Astrocyte of the spinal cord (primary cell): ENCODE measurements around the gene ATP13A3.

Experiments
- DNase-seq: peaks from one replicate; pipeline ENCODE4 v3.0.0; 2011; ENCODE audit warnings: low read depth, low spot score
- H3K4me3 ChIP-seq: 2 replicates; pipeline ENCODE4 v1.5.1; 2011; ENCODE audit warnings: low read depth, mild to moderate bottlenecking, low read length, moderate library complexity
- in situ Hi-C: cut with HindIII; loops from 2 replicates; pipeline ENCODE4 v1.10.0; 2017; ENCODE audit warnings: low sequenced_read_pairs
- TF ChIP-seq, protein P1 (sequence below): IDR thresholded peaks from 2 replicates; pipeline ENCODE4 v1.5.1; 2012; ENCODE audit warnings: low read depth, mild to moderate bottlenecking, low read length, inconsistent platforms

The ATP13A3 gene

DNA sequence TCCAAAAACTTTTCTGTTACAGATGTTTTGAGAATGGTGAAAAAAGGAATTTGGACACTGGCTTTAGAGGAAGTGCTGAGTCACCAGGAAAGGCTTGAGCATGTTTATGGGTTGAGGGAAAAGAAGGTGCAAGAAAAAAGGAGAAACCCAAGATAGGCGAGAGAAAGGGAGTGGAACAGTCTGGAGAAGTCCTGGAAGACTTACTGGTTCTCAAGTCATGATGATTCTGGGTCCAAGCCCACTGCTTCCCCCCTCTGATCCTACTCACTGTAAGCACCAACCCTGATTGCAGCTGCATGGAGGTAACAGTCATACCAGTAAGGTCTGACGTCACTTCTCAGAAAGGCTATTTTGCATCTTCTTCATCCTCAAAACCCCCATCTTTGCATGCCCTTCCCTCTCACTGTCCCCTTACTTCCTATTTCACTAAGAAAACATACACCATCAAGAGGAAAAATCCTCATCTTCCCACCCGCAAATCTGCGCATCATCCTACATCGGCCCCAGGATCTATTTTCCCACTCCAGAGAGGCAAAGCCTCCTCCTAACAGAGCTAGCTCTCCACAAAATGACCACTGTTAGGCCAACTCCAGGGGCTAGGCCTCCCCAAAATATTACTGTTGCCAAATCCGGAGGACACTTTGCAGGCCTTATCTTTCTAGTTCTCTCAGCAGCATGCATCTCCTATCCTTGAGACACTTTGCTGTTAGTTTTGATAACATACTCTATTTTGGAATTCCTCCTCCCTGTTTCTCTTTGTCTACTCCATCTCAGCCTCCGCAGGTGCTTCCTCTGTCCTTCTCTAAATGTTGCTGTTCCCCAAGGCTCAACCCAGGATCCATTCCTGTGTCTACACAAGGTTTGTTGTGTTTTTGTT lies 3.2 kb upstream of the ATP13A3 start:
- TF ChIP-seq, protein P1, sequence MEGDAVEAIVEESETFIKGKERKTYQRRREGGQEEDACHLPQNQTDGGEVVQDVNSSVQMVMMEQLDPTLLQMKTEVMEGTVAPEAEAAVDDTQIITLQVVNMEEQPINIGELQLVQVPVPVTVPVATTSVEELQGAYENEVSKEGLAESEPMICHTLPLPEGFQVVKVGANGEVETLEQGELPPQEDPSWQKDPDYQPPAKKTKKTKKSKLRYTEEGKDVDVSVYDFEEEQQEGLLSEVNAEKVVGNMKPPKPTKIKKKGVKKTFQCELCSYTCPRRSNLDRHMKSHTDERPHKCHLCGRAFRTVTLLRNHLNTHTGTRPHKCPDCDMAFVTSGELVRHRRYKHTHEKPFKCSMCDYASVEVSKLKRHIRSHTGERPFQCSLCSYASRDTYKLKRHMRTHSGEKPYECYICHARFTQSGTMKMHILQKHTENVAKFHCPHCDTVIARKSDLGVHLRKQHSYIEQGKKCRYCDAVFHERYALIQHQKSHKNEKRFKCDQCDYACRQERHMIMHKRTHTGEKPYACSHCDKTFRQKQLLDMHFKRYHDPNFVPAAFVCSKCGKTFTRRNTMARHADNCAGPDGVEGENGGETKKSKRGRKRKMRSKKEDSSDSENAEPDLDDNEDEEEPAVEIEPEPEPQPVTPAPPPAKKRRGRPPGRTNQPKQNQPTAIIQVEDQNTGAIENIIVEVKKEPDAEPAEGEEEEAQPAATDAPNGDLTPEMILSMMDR: no peak
- H3K4me3 ChIP-seq: no peak overlapping the region
- in situ Hi-C loops: no loop called here
- no peak for DNase-seq

DNA sequence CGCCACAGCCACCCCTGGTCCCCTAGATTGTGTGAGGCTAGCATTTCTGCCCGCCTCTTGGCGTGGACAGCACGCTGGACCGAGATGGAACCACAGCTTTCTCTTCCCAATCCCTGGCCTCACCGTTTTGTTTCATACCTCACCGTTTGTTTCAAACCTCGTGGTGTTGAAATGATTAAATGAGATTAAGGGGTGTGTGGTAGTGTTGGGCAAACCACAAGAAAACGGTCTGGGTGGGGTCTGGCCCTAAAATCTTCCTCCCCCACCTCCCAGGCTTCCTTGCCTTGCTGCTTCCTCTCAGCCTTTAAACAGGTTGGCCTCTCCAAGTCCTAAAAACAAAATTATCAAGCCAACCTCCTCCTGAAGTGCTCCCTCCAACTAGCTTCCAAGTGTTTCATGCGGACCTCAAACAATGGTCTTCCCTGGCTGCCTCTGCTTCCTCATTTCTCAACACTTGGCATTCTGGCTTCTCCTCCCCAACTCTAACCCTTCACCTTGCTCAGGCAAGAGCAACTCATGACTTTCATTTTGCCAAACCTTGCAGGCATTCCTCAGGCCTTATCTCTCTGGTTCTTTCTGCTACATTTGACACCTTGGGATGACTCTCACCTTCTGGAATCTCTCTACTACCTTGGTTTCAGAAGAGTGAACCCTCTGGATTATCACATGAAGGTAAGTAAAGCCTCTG lies 1.4 kb upstream of the ATP13A3 start:
- DNase-seq: no peak
- H3K4me3 ChIP-seq: no peak overlapping the region
- TF ChIP-seq, protein P1: no peak
- in situ Hi-C loops: no loop called here

DNA sequence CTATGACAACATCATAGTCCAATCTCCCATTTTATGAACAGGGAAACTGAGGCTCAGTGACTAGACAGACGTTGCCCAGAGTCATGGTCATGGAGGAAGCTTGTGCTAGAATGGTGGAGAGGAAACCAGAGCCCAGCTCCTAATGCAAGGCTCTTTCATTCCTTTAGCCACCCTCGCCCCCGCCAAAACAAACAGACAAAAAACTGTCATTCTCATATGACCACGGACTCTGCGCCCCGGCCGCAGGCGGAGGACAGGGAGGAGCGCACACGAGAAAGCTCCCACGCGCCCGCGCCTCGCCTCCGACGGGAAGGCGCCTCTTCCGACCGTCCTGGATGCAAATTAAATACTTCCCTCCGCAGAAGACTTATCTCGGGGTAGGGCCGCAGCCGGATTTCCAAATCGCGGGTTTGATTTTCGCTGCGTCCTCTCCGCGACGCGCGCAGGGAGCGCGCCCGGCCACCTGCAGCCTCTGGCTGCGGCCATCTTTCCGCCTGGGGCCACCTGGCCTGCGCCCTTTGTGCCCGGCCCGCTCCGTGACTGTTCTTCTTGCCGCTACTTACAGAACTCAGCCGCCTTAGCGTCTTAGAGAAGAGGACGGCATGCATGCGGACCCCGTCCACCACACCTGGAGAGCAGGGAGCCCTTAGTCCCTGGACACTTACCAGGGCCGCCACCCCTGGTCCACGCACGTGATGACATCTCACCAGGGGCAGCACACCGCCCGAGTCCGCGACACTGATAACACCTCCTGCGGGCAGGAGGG lies 670 bp upstream of the ATP13A3 start:
- TF ChIP-seq, protein P1: no peak
- DNase-seq: no peak
- in situ Hi-C loops: no loop called here
- H3K4me3 ChIP-seq: peak overlapping the region; percentile 82

DNA sequence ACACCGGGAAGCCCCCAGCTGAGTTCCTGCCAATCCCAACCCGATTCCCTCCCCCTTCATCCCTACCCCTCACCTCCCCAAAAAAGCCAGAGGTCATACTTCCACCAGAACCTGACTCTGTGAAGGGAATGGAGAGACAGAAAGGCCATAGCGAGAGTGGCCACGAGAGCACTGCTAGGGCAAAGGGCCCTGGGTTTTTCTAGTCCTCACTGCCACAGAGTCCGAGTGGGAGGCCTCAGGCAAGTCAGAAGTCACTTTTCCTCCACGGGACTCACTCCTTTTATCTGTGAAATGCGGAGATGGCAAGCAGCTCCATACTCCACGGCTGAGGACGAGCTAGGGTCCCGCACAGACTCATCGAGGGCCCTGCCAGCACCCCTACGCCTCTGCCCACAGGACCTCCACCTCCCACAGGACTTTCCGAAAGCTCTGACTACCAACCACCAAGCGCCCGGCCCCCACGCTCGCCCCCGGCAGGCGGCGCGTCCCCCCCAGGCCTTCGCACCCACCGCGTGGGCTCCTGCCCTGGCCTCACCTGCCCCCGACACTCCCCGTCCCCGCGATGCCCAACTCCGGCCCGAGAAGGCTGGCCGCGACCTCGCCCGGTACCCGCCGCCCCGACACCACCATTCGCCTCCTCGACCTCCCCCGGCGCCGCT lies 792 bp downstream of the ATP13A3 start:
- no peak for DNase-seq
- in situ Hi-C loops: no loop called here
- TF ChIP-seq, protein P1: peak; percentile 11

DNA sequence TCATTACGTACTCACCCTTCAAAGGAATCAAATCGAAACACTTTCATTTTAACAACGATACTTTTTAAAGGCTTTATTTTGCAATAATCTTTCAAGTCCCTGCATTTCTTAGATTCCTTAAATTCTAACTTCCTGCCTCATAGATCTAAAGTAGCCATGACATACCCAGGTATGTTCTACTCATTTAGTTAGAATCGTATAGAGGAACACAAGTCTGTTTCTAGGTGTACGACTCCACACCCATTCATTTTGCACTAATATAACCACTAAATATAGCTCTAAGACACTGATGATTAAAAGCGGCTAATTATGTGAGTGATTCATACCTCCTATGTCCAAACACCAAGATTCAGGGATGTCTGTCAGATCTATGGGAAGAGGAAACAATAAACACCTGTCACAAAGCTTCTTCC lies 1.3 kb downstream of the ATP13A3 start:
- in situ Hi-C loops: no loop called here
- H3K4me3 ChIP-seq: peak overlapping the region; percentile 82
- TF ChIP-seq, protein P1: no peak
- peak; percentile 45 for DNase-seq

More for the DNA sequence above, 792 bp downstream of the ATP13A3 start:
- peak overlapping the region; percentile 82 for H3K4me3 ChIP-seq

DNA sequence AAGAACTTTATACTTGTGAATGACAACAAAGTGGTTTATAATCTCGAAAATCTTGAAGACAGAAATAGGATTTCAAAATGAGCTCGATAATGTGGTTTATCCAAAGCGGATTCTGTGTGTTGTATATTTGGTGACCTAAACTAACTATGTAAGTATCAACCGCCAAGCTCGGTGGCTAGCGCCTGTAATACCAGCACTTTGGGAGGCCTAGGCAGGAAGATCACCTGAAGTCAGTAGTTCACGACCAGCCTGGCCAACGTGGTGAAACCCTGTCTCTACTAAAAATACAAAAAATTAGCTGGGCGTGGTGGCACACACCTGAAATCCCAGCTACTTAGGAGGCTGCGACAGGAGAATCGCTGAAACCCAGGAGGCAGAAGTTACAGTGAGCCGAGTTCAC lies 2.2 kb downstream of the ATP13A3 start:
- H3K4me3 ChIP-seq: peak overlapping the region; percentile 82
- no peak for DNase-seq
- in situ Hi-C loops: no loop called here
- TF ChIP-seq, protein P1: no peak
